Measurements from ENCODE around the gene C12orf56.

- TF ChIP-seq POLR2A (IDR thresholded peaks at IDR 0.05; ENCODE audit: low read depth, low read length) (no peak), CTCF (IDR thresholded peaks at IDR 0.05; ENCODE audit: extremely low read depth in 1 of 2, insufficient read depth in 1 of 2, low read depth in 1 of 2, low read length in 2 of 2) (no peak), POLR2AphosphoS5 (IDR thresholded peaks at IDR 0.05; ENCODE audit: insufficient read depth, low read depth, low read length) (no peak)
These were observed 66.9 kb downstream of the C12orf56 start for GRCh38 chr12:64323476-64324225.
